Brain microvascular endothelial cell (primary cell): ENCODE measurements around the gene TRABD2A.
"Not testable (repeated sequence)": the region's sequence is repeated elsewhere in the genome, so short reads cannot be mapped to it uniquely, and the experiment has no call there.

Source experiments
- DNase-seq: peaks from one replicate; pipeline ENCODE4 v3.0.0-alpha.2; 2020
- H3K27ac ChIP-seq: fragments of 250-450 bp; sonication (Bioruptor Pico); 2 replicates; pipeline ENCODE4 v1.5.1; 2020; ENCODE audit warnings: mild to moderate bottlenecking, moderate library complexity
- H3K27me3 ChIP-seq: fragments of 250-450 bp; sonication (Bioruptor Pico); replicated peaks from 2 replicates; pipeline ENCODE4 v1.5.1; 2020; ENCODE audit warnings: mild to moderate bottlenecking
- H3K36me3 ChIP-seq: fragments of 250-450 bp; sonication (Bioruptor Pico); replicated peaks from 2 replicates; pipeline ENCODE4 v1.5.1; 2020; ENCODE audit warnings: mild to moderate bottlenecking
- H3K4me3 ChIP-seq: 2 replicates; pipeline ENCODE4 v1.5.1; 2011; ENCODE audit warnings: low read depth, mild to moderate bottlenecking, control low read depth, low read length, moderate library complexity
- CTCF ChIP-seq: IDR thresholded peaks from 2 replicates; pipeline ENCODE4 v1.5.1; 2011; ENCODE audit warnings: low read depth, mild to moderate bottlenecking, moderate library complexity, low read length, control low read depth, inconsistent platforms; ENCODE audit errors: missing control alignments
- in situ Hi-C: cut with HindIII; loops from 2 replicates; pipeline ENCODE4 v1.10.0; 2017; ENCODE audit warnings: low sequenced_read_pairs, low pct_ligation_motif_present

The TRABD2A gene

GRCh38 chr2:84923009-84923408 is 42.1 kb upstream of the TRABD2A start:
- no peaks in the 10 kb centered on the region for H3K36me3 ChIP-seq
- no peak overlapping the region for H3K27ac ChIP-seq
- no peaks in the 10 kb centered on the region for H3K27me3 ChIP-seq
- no peak for TF ChIP-seq CTCF
- H3K4me3 ChIP-seq = no peak overlapping the region
- in situ Hi-C loops = no loop called here
- no peak for DNase-seq

- Histone ChIP-seq H3K4me3 (peak overlapping the region; percentile 35), H3K27ac (peak overlapping the region; percentile 99), H3K27me3 (no peaks in the 10 kb centered on the region), H3K36me3 (no peaks in the 10 kb centered on the region)
- TF ChIP-seq CTCF = no peak
- in situ Hi-C loops = no loop called here
- DNase-seq = peak; percentile 97
Observed at GRCh38 chr2:84919885-84920580, 39.1 kb upstream of the TRABD2A start.

- no peak for DNase-seq
- Histone ChIP-seq H3K4me3 (no peak overlapping the region), H3K27me3 (no peaks in the 10 kb centered on the region), H3K27ac (no peak overlapping the region), H3K36me3 (no peaks in the 10 kb centered on the region)
- in situ Hi-C loops = no loop called here
- TF ChIP-seq CTCF = no peak
Observed at GRCh38 chr2:84918430-84918829, 37.5 kb upstream of the TRABD2A start.

GRCh38 chr2:84917821-84918220 is 36.9 kb upstream of the TRABD2A start:
- H3K27ac ChIP-seq, DNase-seq, in situ Hi-C loops: not testable (repeated sequence)

GRCh38 chr2:84915675-84916074 is 34.8 kb upstream of the TRABD2A start:
- H3K27ac ChIP-seq, H3K27me3 ChIP-seq, DNase-seq, H3K36me3 ChIP-seq, in situ Hi-C loops, H3K4me3 ChIP-seq: not testable (repeated sequence)

More at GRCh38 chr2:84917821-84918220, 36.9 kb upstream of the TRABD2A start:
- H3K4me3 ChIP-seq, H3K27me3 ChIP-seq, H3K36me3 ChIP-seq: not testable (repeated sequence)

GRCh38 chr2:84914334-84914733 is 33.5 kb upstream of the TRABD2A start:
- no peak for DNase-seq
- Histone ChIP-seq H3K27ac (no peak overlapping the region), H3K36me3 (no peaks in the 10 kb centered on the region), H3K27me3 (no peaks in the 10 kb centered on the region), H3K4me3 (no peak overlapping the region)
- in situ Hi-C loops = no loop called here
- TF ChIP-seq CTCF = no peak

GRCh38 chr2:84912984-84913383 is 32.1 kb upstream of the TRABD2A start:
- DNase-seq = no peak
- Histone ChIP-seq H3K4me3 (no peak overlapping the region), H3K27ac (no peak overlapping the region), H3K27me3 (no peaks in the 10 kb centered on the region), H3K36me3 (no peaks in the 10 kb centered on the region)
- in situ Hi-C loops = no loop called here
- TF ChIP-seq CTCF = no peak
